Endodermal cell (in vitro differentiated cells): ENCODE data around the gene FBXO38. TPM values are rescaled to one million over a fixed set of nuclear protein-coding genes. Genes with fewer than 3 reads are reported as not detected.

ENCODE experiments used
- DNase-seq: peaks from one replicate; pipeline ENCODE4 v3.0.0-alpha.2; 2017
- H3K27ac ChIP-seq: 2 replicates; pipeline ENCODE4 v1.5.1; 2013; ENCODE audit warnings: mild to moderate bottlenecking, low read depth, low read length, moderate library complexity
- H3K27me3 ChIP-seq: 2 replicates; pipeline ENCODE4 v1.6.1; 2013; ENCODE audit warnings: mild to moderate bottlenecking, low read length, moderate library complexity; ENCODE audit not compliant: insufficient read depth, control insufficient read depth, poor library complexity, severe bottlenecking
- H3K36me3 ChIP-seq: 2 replicates; pipeline ENCODE4 v1.7.0; 2013; ENCODE audit warnings: mild to moderate bottlenecking, low read length, moderate library complexity; ENCODE audit not compliant: control insufficient read depth, insufficient read depth
- H3K4me1 ChIP-seq: one replicate; pipeline ENCODE4 v1.7.0; 2013; ENCODE audit warnings: low read length; ENCODE audit not compliant: control insufficient read depth, insufficient read depth
- H3K4me3 ChIP-seq: 2 replicates; pipeline ENCODE4 v1.5.1; 2013; ENCODE audit warnings: mild to moderate bottlenecking, low read length, moderate library complexity
- H3K9ac ChIP-seq: 2 replicates; pipeline ENCODE4 v1.6.1; 2013; ENCODE audit warnings: mild to moderate bottlenecking, low read length, moderate library complexity; ENCODE audit not compliant: poor library complexity, severe bottlenecking; ENCODE audit errors: extremely low read depth
- H3K9me3 ChIP-seq: 2 replicates; pipeline ENCODE4 v1.6.1; 2013; ENCODE audit warnings: mild to moderate bottlenecking, low read length, moderate library complexity; ENCODE audit not compliant: control insufficient read depth
- H3K27ac Mint-ChIP-seq: 2 replicates; pipeline ENCODE4 v1.8.0; 2020; ENCODE audit warnings: mixed read lengths
- H3K27me3 Mint-ChIP-seq: 2 replicates; pipeline ENCODE4 v1.8.0; 2021; ENCODE audit warnings: mild to moderate bottlenecking, mixed read lengths; ENCODE audit not compliant: insufficient read depth
- H3K36me3 Mint-ChIP-seq: 2 replicates; pipeline ENCODE4 v1.8.0; 2020; ENCODE audit warnings: low read depth, mixed read lengths
- H3K4me1 Mint-ChIP-seq: 2 replicates; pipeline ENCODE4 v1.8.0; 2020; ENCODE audit warnings: mixed read lengths
- H3K4me3 Mint-ChIP-seq: 2 replicates; pipeline ENCODE4 v1.8.0; 2020; ENCODE audit warnings: mild to moderate bottlenecking, moderate library complexity, mixed read lengths
- H3K9me3 Mint-ChIP-seq: 2 replicates; pipeline ENCODE4 v1.8.0; 2020; ENCODE audit warnings: mild to moderate bottlenecking, mixed read lengths
- WGBS, 2 experiments: methylation state at CpG; one replicate each; pipeline versions ENCODE4 v1.1.5 to v1.1.7; 2013; ENCODE audit warnings: missing lambda C conversion rate in 2 of 2, mixed read lengths in 1 of 2; ENCODE audit not compliant: insufficient coverage in 1 of 2, insufficient read length in 1 of 2; 5-methylcytosine and 5-hydroxymethylcytosine counted together
- total RNA-seq, 2 donors: library from RNA; stranded (reverse); fragmentation: NEBNext Ultra II Directional in 1 of 2; extraction: Animal tissue kit (Norgen Biotek cat#: 25700) in 1 of 2; gene quantifications; 2 replicates in 1 of 2; 3 replicates in 1 of 2; pipeline ENCODE4 v1.2.1, GENCODE V29; 2021
- TF ChIP-seq, protein P1 (sequence below): fragments of 200-600 bp; sonication (generic); conservative IDR thresholded peaks from 2 replicates; pipeline ENCODE4 v1.5.0; 2021; ENCODE audit warnings: antibody characterized with exemption, mild to moderate bottlenecking

Gene FBXO38
- total RNA-seq, 2 donors from 2014 or later = 45.4 to 49.7 TPM

DNA sequence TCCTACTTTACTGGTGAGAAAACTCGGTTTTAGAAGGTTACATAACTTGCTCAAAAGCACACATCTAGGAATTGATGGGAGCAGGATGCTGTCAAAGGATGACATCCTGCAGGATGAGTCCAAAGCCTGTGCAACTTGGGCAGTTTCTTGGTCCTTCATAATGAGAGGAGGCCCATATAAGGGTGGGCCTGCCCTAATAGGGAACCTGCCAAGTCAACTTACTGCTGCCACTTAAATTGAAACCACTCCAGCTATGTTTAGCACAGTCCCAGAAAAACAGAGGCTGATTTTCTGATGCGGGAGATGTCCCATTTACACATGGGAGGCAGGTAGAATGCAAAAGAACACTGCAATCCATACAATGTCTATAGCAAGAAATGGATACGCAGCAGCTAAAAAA is 61.8 kb downstream of the FBXO38 start:
- no peak overlapping the region for H3K9ac ChIP-seq
- H3K36me3 Mint-ChIP-seq = peaks cover 8% of the 10 kb centered on the region
- no peak overlapping the region for H3K27ac Mint-ChIP-seq
- H3K27ac ChIP-seq = no peak overlapping the region
- peaks cover 12% of the 10 kb centered on the region for H3K4me1 Mint-ChIP-seq
- H3K9me3 ChIP-seq = no peaks in the 10 kb centered on the region
- peaks cover 14% of the 10 kb centered on the region for H3K27me3 ChIP-seq
- H3K36me3 ChIP-seq = peaks cover 26% of the 10 kb centered on the region
- H3K9me3 Mint-ChIP-seq = no peaks in the 10 kb centered on the region
- 78 to 79% methylated on average over 1 to 3 of the region's 3 CpGs for WGBS, 2 experiments
- no peak overlapping the region for H3K4me3 ChIP-seq
- H3K27me3 Mint-ChIP-seq = peaks cover 13% of the 10 kb centered on the region
- TF ChIP-seq, protein P1, sequence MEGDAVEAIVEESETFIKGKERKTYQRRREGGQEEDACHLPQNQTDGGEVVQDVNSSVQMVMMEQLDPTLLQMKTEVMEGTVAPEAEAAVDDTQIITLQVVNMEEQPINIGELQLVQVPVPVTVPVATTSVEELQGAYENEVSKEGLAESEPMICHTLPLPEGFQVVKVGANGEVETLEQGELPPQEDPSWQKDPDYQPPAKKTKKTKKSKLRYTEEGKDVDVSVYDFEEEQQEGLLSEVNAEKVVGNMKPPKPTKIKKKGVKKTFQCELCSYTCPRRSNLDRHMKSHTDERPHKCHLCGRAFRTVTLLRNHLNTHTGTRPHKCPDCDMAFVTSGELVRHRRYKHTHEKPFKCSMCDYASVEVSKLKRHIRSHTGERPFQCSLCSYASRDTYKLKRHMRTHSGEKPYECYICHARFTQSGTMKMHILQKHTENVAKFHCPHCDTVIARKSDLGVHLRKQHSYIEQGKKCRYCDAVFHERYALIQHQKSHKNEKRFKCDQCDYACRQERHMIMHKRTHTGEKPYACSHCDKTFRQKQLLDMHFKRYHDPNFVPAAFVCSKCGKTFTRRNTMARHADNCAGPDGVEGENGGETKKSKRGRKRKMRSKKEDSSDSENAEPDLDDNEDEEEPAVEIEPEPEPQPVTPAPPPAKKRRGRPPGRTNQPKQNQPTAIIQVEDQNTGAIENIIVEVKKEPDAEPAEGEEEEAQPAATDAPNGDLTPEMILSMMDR = no peak
- no peak overlapping the region for H3K4me3 Mint-ChIP-seq
- H3K4me1 ChIP-seq = peaks cover 10% of the 10 kb centered on the region
- no peak for DNase-seq

DNA sequence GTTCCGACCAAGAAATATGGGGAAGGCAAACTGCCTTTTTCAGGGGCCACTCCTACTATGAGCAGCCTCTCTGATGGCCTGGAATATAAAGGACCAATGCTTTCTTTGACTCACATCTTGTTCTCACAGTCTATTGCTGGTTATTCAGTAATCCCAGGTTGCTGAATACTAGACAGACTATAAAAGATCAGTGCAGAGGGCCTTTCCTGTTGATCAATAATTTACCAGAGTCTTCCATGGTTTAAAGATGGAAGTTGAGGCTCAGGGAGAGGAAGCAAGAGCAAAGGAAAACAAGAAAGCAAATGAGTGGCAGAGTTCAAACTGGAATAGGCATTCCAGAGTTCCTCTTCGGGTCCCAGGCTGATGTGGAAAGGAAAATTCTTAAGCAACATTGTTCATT is 62.9 kb downstream of the FBXO38 start:
- H3K9me3 ChIP-seq = no peaks in the 10 kb centered on the region
- H3K36me3 ChIP-seq = peaks cover 17% of the 10 kb centered on the region
- H3K9ac ChIP-seq = no peak overlapping the region
- no peak for DNase-seq
- no peak overlapping the region for H3K27ac ChIP-seq
- Mint-ChIP-seq H3K9me3 (no peaks in the 10 kb centered on the region), H3K4me1 (peaks cover 12% of the 10 kb centered on the region), H3K36me3 (peaks cover 1% of the 10 kb centered on the region), H3K4me3 (no peak overlapping the region), H3K27ac (no peak overlapping the region), H3K27me3 (peaks cover 18% of the 10 kb centered on the region)
- H3K4me3 ChIP-seq = no peak overlapping the region
- 93 to 100% methylated on average over 2 of the region's 2 CpGs for WGBS, 2 experiments
- H3K4me1 ChIP-seq = peaks cover 10% of the 10 kb centered on the region
- H3K27me3 ChIP-seq = peaks cover 24% of the 10 kb centered on the region
- TF ChIP-seq, protein P1 = no peak

GRCh38 chr5:148452499-148453193 is 68.9 kb downstream of the FBXO38 start:
- 95 to 100% methylated on average over 6 to 10 of the region's 10 CpGs for whole genome bisulfite sequencing, 2 experiments
- H3K4me3 Mint-ChIP-seq = no peak overlapping the region

More at GRCh38 chr5:148452499-148453193, 68.9 kb downstream of the FBXO38 start:
- Mint-ChIP-seq H3K27ac (no peak overlapping the region), H3K9me3 (no peaks in the 10 kb centered on the region), H3K4me1 (peaks cover 20% of the 10 kb centered on the region), H3K36me3 (no peaks in the 10 kb centered on the region), H3K27me3 (peaks cover 54% of the 10 kb centered on the region)
- no peak for DNase-seq
- H3K9ac ChIP-seq = no peak overlapping the region
- H3K27me3 ChIP-seq = peaks cover 58% of the 10 kb centered on the region
- TF ChIP-seq, protein P1 = no peak
- no peaks in the 10 kb centered on the region for H3K36me3 ChIP-seq
- H3K4me1 ChIP-seq = peaks cover 10% of the 10 kb centered on the region
- no peaks in the 10 kb centered on the region for H3K9me3 ChIP-seq
- no peak overlapping the region for H3K4me3 ChIP-seq
- no peak overlapping the region for H3K27ac ChIP-seq
